Trophoblast cell (in vitro differentiated cells and primary cell): ENCODE results near the gene C1orf50.
A peak's percentile ranks its signal among the peaks of the same experiment; 100 is the strongest.

Experiments
- DNase-seq, 2 donors: peaks; one replicate each; pipeline ENCODE4 v3.0.0-alpha.2; 2016
- H2AFZ ChIP-seq: 2 replicates; pipeline ENCODE4 v1.6.1; 2013; ENCODE audit warnings: low read length, moderate library complexity, mild to moderate bottlenecking; ENCODE audit not compliant: insufficient read depth, poor library complexity
- H2AK5ac ChIP-seq: 2 replicates; pipeline ENCODE4 v1.6.1; 2013; ENCODE audit warnings: mild to moderate bottlenecking, low read length
- H2BK120ac ChIP-seq: 2 replicates; pipeline ENCODE4 v1.6.1; 2013; ENCODE audit warnings: low read length, mild to moderate bottlenecking, moderate library complexity; ENCODE audit not compliant: insufficient read depth, poor library complexity
- H2BK12ac ChIP-seq: 2 replicates; pipeline ENCODE4 v1.6.1; 2013; ENCODE audit warnings: mild to moderate bottlenecking, low read length, moderate library complexity
- H2BK5ac ChIP-seq: 2 replicates; pipeline ENCODE4 v1.6.1; 2013; ENCODE audit warnings: low read length, low read depth, moderate library complexity, mild to moderate bottlenecking; ENCODE audit not compliant: poor library complexity
- H3K14ac ChIP-seq: 2 replicates; pipeline ENCODE4 v1.6.1; 2013; ENCODE audit warnings: mild to moderate bottlenecking, low read length
- H3K18ac ChIP-seq: 2 replicates; pipeline ENCODE4 v1.6.1; 2013; ENCODE audit warnings: mild to moderate bottlenecking, low read length
- H3K23ac ChIP-seq: 2 replicates; pipeline ENCODE4 v1.6.1; 2013; ENCODE audit warnings: low read length
- H3K27ac ChIP-seq: 2 replicates; pipeline ENCODE4 v1.5.1; 2013; ENCODE audit warnings: low read depth, mild to moderate bottlenecking, inconsistent platforms, low read length, moderate library complexity
- H3K27me3 ChIP-seq: 2 replicates; pipeline ENCODE4 v1.6.1; 2013; ENCODE audit warnings: inconsistent platforms, mild to moderate bottlenecking, low read length, moderate library complexity; ENCODE audit not compliant: insufficient read depth
- H3K36me3 ChIP-seq, 2 experiments: 1 replicate in 1 of 2; 2 replicates in 1 of 2; pipeline ENCODE4 v1.6.1; 2013; ENCODE audit warnings: low read length in 2 of 2, mild to moderate bottlenecking in 2 of 2, moderate library complexity in 1 of 2; ENCODE audit not compliant: insufficient read depth in 2 of 2, control insufficient read depth in 1 of 2
- H3K4ac ChIP-seq: 2 replicates; pipeline ENCODE4 v1.6.1; 2013; ENCODE audit warnings: low read depth, mild to moderate bottlenecking, low read length, moderate library complexity
- H3K4me1 ChIP-seq, 2 experiments: 1 replicate in 1 of 2; 2 replicates in 1 of 2; pipeline ENCODE4 v1.6.1; 2013; ENCODE audit warnings: low read length in 2 of 2, mild to moderate bottlenecking in 2 of 2, moderate library complexity in 1 of 2; ENCODE audit not compliant: insufficient read depth in 2 of 2, control insufficient read depth in 1 of 2
- H3K4me2 ChIP-seq: 2 replicates; pipeline ENCODE4 v1.6.1; 2013; ENCODE audit warnings: inconsistent platforms, mild to moderate bottlenecking, low read length, moderate library complexity
- H3K4me3 ChIP-seq: 2 replicates; pipeline ENCODE4 v1.5.1; 2013; ENCODE audit warnings: mild to moderate bottlenecking, low read depth, low read length, inconsistent platforms
- H3K79me1 ChIP-seq: one replicate; pipeline ENCODE4 v1.6.1; 2013; ENCODE audit warnings: low read length
- H3K79me2 ChIP-seq: 2 replicates; pipeline ENCODE4 v1.6.1; 2013; ENCODE audit warnings: low read length, mild to moderate bottlenecking; ENCODE audit not compliant: control insufficient read depth, insufficient read depth, poor library complexity
- H3K9ac ChIP-seq: 2 replicates; pipeline ENCODE4 v1.6.1; 2013; ENCODE audit warnings: mild to moderate bottlenecking, low read length
- H3K9me3 ChIP-seq: 2 replicates; pipeline ENCODE4 v1.6.1; 2013; ENCODE audit warnings: low read depth, mild to moderate bottlenecking, control low read depth, inconsistent platforms, low read length; ENCODE audit not compliant: insufficient read depth
- H4K12ac ChIP-seq: 2 replicates; pipeline ENCODE4 v1.6.1; 2013; ENCODE audit warnings: low read depth, mild to moderate bottlenecking, low read length, moderate library complexity
- H4K8ac ChIP-seq: 2 replicates; pipeline ENCODE4 v1.6.1; 2013; ENCODE audit warnings: low read depth, mild to moderate bottlenecking, low read length, moderate library complexity
- H4K91ac ChIP-seq: one replicate; pipeline ENCODE4 v1.6.1; 2013; ENCODE audit warnings: low read depth, mild to moderate bottlenecking, low read length, moderate library complexity
- WGBS: extraction: QIAGEN DNeasy Blood & Tissue Kit; methylation state at CpG from one replicate; pipeline ENCODE4 v1.1.7; 2013; ENCODE audit warnings: missing lambda C conversion rate; ENCODE audit not compliant: insufficient read length, insufficient coverage; ENCODE audit errors: extremely low coverage; 5-methylcytosine and 5-hydroxymethylcytosine counted together

Gene C1orf50

GRCh38 chr1:42731585-42731984 lies 35.5 kb upstream of the C1orf50 start:
- Histone ChIP-seq H2BK12ac (no peak overlapping the region), H3K36me3 (no peaks in the 10 kb centered on the region), H3K79me2 (no peaks in the 10 kb centered on the region), H2BK5ac (no peak overlapping the region), H3K79me1 (no peaks in the 10 kb centered on the region), H3K27me3 (no peaks in the 10 kb centered on the region), H3K4ac (no peak overlapping the region), H2AK5ac (no peak overlapping the region), H3K27ac (no peak overlapping the region), H3K23ac (no peak overlapping the region), H3K9ac (no peak overlapping the region), H3K4me3 (no peak overlapping the region), H3K4me2 (no peak overlapping the region), H4K91ac (no peak overlapping the region), H2AFZ (no peak overlapping the region), H2BK120ac (no peak overlapping the region), H3K4me1 (peaks cover 7 to 14% of the 10 kb centered on the region in 2 experiments), H4K8ac (no peak overlapping the region), H3K14ac (no peak overlapping the region), H4K12ac (no peak overlapping the region), H3K9me3 (no peaks in the 10 kb centered on the region), H3K18ac (no peak overlapping the region)
- no peak for DNase-seq
- WGBS, result no CpG with 5 or more reads among the region's 3 CpGs

- H3K18ac ChIP-seq, result no peak overlapping the region
- H3K79me1 ChIP-seq, result no peaks in the 10 kb centered on the region
- H3K14ac ChIP-seq, result no peak overlapping the region
- no peak overlapping the region for H4K8ac ChIP-seq
- no peak overlapping the region for H2BK12ac ChIP-seq
- H3K36me3 ChIP-seq, result no peaks in the 10 kb centered on the region
- H4K12ac ChIP-seq, result no peak overlapping the region
- no peak overlapping the region for H2AFZ ChIP-seq
- H3K9me3 ChIP-seq, result no peaks in the 10 kb centered on the region
- H3K4me3 ChIP-seq, result no peak overlapping the region
- no peak overlapping the region for H3K4ac ChIP-seq
- H3K23ac ChIP-seq, result no peak overlapping the region
- no peak overlapping the region for H4K91ac ChIP-seq
- WGBS, result no CpG with 5 or more reads among the region's 10 CpGs
- DNase-seq, result no peak
- no peaks in the 10 kb centered on the region for H3K79me2 ChIP-seq
- H3K27me3 ChIP-seq, result no peaks in the 10 kb centered on the region
- H2BK5ac ChIP-seq, result no peak overlapping the region
- no peak overlapping the region for H3K27ac ChIP-seq
- H3K4me2 ChIP-seq, result no peak overlapping the region
- peaks cover 7 to 14% of the 10 kb centered on the region in 2 experiments for H3K4me1 ChIP-seq
- no peak overlapping the region for H3K9ac ChIP-seq
- no peak overlapping the region for H2BK120ac ChIP-seq
- no peak overlapping the region for H2AK5ac ChIP-seq
These were observed 34.8 kb upstream of the C1orf50 start for GRCh38 chr1:42732126-42732680.

- Histone ChIP-seq H3K4me1 (peaks cover 7 to 14% of the 10 kb centered on the region in 2 experiments), H3K36me3 (no peaks in the 10 kb centered on the region), H3K4me2 (no peak overlapping the region), H3K79me1 (no peaks in the 10 kb centered on the region), H2AK5ac (no peak overlapping the region), H3K27me3 (no peaks in the 10 kb centered on the region), H4K8ac (no peak overlapping the region), H3K79me2 (no peaks in the 10 kb centered on the region), H3K9me3 (peaks cover 2% of the 10 kb centered on the region), H2AFZ (no peak overlapping the region), H3K18ac (no peak overlapping the region), H4K12ac (no peak overlapping the region), H2BK5ac (no peak overlapping the region), H3K4ac (no peak overlapping the region), H3K9ac (no peak overlapping the region), H3K27ac (no peak overlapping the region), H3K14ac (peak overlapping the region; percentile 4), H4K91ac (peak overlapping the region; percentile 10), H2BK120ac (no peak overlapping the region), H3K4me3 (no peak overlapping the region), H3K23ac (no peak overlapping the region), H2BK12ac (no peak overlapping the region)
- no peak for DNase-seq
- WGBS, result no CpG with 5 or more reads among the region's 12 CpGs
These were observed 33.4 kb upstream of the C1orf50 start for GRCh38 chr1:42733415-42734200.

GRCh38 chr1:42734201-42735035 lies 32.6 kb upstream of the C1orf50 start:
- H3K27ac ChIP-seq, result no peak overlapping the region
- no peak overlapping the region for H3K4me3 ChIP-seq
- H3K9me3 ChIP-seq, result peaks cover 2% of the 10 kb centered on the region
- H4K91ac ChIP-seq, result peak overlapping the region; percentile 10
- H3K27me3 ChIP-seq, result no peaks in the 10 kb centered on the region
- H3K9ac ChIP-seq, result no peak overlapping the region
- H3K79me2 ChIP-seq, result no peaks in the 10 kb centered on the region
- WGBS, result no CpG with 5 or more reads among the region's 7 CpGs
- H3K23ac ChIP-seq, result no peak overlapping the region
- H3K14ac ChIP-seq, result no peak overlapping the region
- no peak overlapping the region for H4K8ac ChIP-seq
- no peak overlapping the region for H2AK5ac ChIP-seq
- H3K4ac ChIP-seq, result no peak overlapping the region
- H4K12ac ChIP-seq, result no peak overlapping the region
- DNase-seq, result peak; percentile 23 to 49
- no peak overlapping the region for H2BK120ac ChIP-seq
- H3K18ac ChIP-seq, result no peak overlapping the region
- H3K36me3 ChIP-seq, result no peaks in the 10 kb centered on the region
- H3K4me1 ChIP-seq, result peaks cover 7 to 14% of the 10 kb centered on the region in 2 experiments
- no peak overlapping the region for H3K4me2 ChIP-seq
- H3K79me1 ChIP-seq, result no peaks in the 10 kb centered on the region
- no peak overlapping the region for H2AFZ ChIP-seq
- H2BK5ac ChIP-seq, result no peak overlapping the region
- H2BK12ac ChIP-seq, result no peak overlapping the region
